ENCODE measurements around the gene NLGN4X.

The NLGN4X gene

DNA sequence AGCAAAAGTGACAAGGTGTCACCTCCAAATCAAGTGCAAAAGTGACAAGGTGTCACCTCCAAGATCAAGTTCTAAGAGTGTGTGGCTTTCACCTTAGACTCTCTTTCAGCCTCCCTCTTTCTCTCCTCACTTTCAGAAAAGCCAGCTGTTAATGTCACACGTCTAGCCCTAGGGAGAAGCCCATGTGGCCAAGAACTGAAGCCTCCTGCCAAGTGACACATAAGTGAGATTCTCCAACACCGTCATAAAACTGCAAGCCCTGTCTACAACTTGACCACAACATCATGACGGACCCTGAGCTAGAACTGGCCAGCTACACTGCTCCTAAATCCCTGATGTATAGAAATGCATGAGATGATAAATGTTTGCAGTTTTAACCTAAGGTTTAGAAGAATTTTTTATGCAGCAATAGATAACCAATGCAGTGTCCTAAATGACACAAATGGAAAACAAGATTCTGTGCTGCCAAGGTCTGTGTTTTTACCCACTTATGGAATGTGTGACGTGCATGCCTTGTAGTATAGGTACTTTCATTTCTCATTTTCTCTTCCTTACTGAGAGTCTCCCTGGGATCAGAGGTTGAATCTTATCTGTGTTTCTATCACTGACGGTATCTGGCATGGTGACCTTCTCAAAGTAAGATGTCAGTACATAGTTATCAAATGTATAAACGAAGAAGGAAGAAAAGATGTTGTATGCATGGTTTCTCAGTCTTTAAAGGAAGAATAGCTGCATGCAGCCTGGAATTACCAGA lies 25.0 kb downstream of the NLGN4X start:
- no peak for TF ChIP-seq CTCF (IDR thresholded peaks at IDR 0.05; ENCODE audit: low read depth, low read length)
- no peak for DNase-seq (ENCODE audit: extremely low read depth, low read depth)

DNA sequence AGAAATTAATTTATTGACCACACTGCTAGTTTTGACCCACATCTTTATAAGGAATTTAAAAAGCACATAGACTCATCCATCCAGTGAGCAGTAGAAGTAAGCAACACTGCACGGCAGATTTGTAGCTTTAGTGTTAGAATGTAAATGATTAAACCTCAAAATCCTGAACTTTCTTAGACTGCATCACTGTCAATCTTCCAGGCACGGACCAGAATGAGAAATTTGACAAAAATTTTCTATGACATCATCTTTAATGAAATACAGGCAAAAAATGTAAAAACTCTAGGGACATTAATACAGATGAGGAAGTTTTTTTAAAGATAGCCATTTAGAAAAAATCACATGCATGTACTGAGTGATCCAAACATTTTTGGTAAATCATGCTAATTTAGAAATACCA lies 29.2 kb downstream of the NLGN4X start:
- no peak for DNase-seq (ENCODE audit: extremely low read depth, low read depth)

GRCh38 chrX:6187256-6187655 lies 41.4 kb downstream of the NLGN4X start:
- no peak for DNase-seq (ENCODE audit: extremely low read depth, low read depth)
- no peak for TF ChIP-seq CTCF (IDR thresholded peaks at IDR 0.05; ENCODE audit: low read depth, low read length)

More for the DNA sequence above, 29.2 kb downstream of the NLGN4X start:
- TF ChIP-seq CTCF (IDR thresholded peaks at IDR 0.05; ENCODE audit: low read depth, low read length) = no peak

DNA sequence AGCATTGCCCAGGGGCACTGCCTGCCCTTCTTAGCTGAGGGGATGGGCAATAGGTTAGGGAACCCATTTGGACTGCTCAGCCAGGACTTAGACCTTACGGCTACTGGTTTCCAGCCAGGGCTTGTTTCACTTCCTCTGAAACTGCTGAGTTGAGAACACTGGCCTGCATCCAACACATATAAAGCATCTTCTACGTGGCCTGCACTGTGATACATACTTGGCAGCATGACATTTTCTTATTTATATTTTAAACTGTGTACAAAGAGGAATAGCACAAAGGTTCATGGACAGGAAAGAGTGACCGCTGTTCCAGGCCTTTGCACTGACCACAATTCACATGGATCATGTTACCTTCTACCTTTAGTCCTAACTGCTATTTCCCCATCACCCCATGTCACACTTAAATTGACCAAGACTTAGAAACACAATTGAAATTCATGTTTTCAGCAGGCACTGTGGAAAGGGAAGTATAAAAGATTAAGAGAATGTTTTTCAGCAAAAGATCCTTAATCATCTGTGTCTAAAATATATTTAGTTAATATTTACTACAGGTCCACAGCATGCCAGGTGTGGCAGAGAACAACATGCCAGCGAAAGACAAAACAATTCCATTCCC lies 43.7 kb downstream of the NLGN4X start:
- no peak for DNase-seq (ENCODE audit: extremely low read depth, low read depth)

GRCh38 chrX:6175914-6176313 lies 52.8 kb downstream of the NLGN4X start:
- no peak for TF ChIP-seq CTCF (IDR thresholded peaks at IDR 0.05; ENCODE audit: low read depth, low read length)
- no peak for DNase-seq (ENCODE audit: extremely low read depth, low read depth)

More for the DNA sequence above, 43.7 kb downstream of the NLGN4X start:
- TF ChIP-seq CTCF (IDR thresholded peaks at IDR 0.05; ENCODE audit: low read depth, low read length) = no peak

DNA sequence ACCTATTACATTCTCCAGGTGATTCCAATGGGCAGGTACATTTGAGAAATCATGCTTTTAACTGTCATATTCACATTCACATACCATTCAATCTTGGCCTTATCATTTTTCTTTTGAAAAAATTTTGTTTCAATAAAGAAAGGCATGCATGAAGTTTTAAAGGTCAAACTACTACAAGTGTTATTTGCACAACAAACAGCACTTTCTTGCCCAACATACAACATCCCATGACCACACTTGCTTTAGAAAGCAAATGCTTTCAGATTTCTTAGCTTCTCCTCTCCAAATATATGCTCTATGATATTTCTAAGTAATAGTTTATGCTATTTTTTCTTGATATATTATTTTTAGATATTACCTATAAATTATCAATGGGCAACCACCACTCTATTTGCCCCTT lies 58.2 kb downstream of the NLGN4X start:
- no peak for TF ChIP-seq CTCF (IDR thresholded peaks at IDR 0.05; ENCODE audit: low read depth, low read length)
- no peak for DNase-seq (ENCODE audit: extremely low read depth, low read depth)

DNA sequence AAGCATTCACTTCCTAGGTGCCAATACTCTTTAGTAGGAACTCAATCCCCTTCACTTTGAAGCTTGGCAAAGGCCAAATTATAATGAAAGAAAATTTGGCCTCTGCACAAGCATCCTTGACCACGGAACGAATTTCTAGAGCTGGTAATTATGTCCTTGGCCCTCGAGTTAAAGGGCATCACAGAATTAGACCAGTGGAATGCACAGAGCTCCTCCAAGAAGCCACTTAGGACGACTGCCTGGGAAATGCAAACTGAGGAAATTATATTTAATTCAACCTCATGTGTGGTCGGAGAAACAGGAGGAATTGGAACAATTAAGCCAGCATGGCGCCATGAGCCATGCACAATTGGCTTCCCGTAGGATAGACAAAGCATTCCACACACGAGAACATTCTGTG lies 59.3 kb downstream of the NLGN4X start:
- no peak for TF ChIP-seq CTCF (IDR thresholded peaks at IDR 0.05; ENCODE audit: low read depth, low read length)
- no peak for DNase-seq (ENCODE audit: extremely low read depth, low read depth)
